Measurements from ENCODE around the gene TBC1D22B. TPM values are rescaled to one million over a fixed set of nuclear protein-coding genes. Genes with fewer than 3 reads are reported as not detected.
"Not testable (repeated sequence)": the region's sequence is repeated elsewhere in the genome, so short reads cannot be mapped to it uniquely, and the experiment has no call there.

The TBC1D22B gene
- total and polyA plus RNA-seq, 8 donors, result 3.5 to 16.3 (median 6.2) TPM

GRCh38 chr6:37331047-37331446 lies 73.5 kb downstream of the TBC1D22B start:
- no peak for TF ChIP-seq POLR2A (IDR thresholded peaks at IDR 0.05)
- TF ChIP-seq CTCF (IDR thresholded peaks at IDR 0.05), result no peak
- no peak for TF ChIP-seq POLR2AphosphoS5 (IDR thresholded peaks at IDR 0.05)
- TF ChIP-seq EP300 (IDR thresholded peaks at IDR 0.05), result no peak
- no peak overlapping the region for H3K4me3 ChIP-seq
- H3K27ac ChIP-seq, result no peak overlapping the region
- no peaks in the 10 kb centered on the region for H3K9me3 ChIP-seq
- intact Hi-C loops (cut with DNase I; ENCODE audit: low total_unique reads), result no loop called here
- H3K36me3 ChIP-seq, result peaks cover 5 to 47% (median 42%) of the 10 kb centered on the region in 4 donors
- H3K27me3 ChIP-seq, result no peaks in the 10 kb centered on the region
- H3K4me1 ChIP-seq, result no peaks in the 10 kb centered on the region
- DNase-seq, result no peak
- WGBS, 5 donors, result 89 to 99% (median 97%) methylated on average over 6 to 13 of the region's 13 CpGs

- intact Hi-C loops (cut with DNase I; ENCODE audit: low total_unique reads), result no loop called here
- WGBS, 5 donors, result 82 to 95% (median 92%) methylated on average over 1 of the region's 1 CpG
- Histone ChIP-seq H3K36me3 (peaks cover 5 to 47% (median 42%) of the 10 kb centered on the region in 4 donors), H3K9me3 (no peaks in the 10 kb centered on the region), H3K27ac (no peak overlapping the region), H3K27me3 (no peaks in the 10 kb centered on the region), H3K4me3 (no peak overlapping the region), H3K4me1 (no peaks in the 10 kb centered on the region)
- DNase-seq, result no peak
- TF ChIP-seq POLR2AphosphoS5 (IDR thresholded peaks at IDR 0.05), result no peak
- TF ChIP-seq CTCF (IDR thresholded peaks at IDR 0.05), result no peak
- TF ChIP-seq POLR2A (IDR thresholded peaks at IDR 0.05), result no peak
- no peak for TF ChIP-seq EP300 (IDR thresholded peaks at IDR 0.05)
Measured at GRCh38 chr6:37332894-37333293, 75.3 kb downstream of the TBC1D22B start.

DNA sequence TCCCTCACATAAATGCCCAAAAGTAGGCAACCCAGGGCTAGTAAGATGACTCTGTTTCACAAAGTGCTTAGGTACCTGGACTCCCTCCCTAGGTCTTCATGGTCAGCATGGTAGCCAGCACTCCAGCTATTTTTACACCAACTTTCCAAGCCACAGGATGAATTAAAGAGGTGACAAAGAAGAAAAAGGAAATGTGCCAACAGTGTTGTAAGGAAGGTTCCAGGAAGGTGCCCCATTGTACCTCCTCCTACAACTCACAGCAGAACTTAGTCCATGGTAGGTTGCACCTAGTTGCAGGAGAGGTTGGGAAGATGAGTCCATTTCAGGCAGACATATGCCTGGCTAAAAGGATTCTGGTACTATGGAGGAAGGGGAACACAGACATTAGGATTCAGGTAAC lies 76.5 kb downstream of the TBC1D22B start:
- TF ChIP-seq CTCF (IDR thresholded peaks at IDR 0.05) (no peak), POLR2A (IDR thresholded peaks at IDR 0.05) (no peak), EP300 (IDR thresholded peaks at IDR 0.05) (no peak), POLR2AphosphoS5 (IDR thresholded peaks at IDR 0.05) (no peak)
- no peak for DNase-seq
- Histone ChIP-seq H3K27ac (no peak overlapping the region), H3K27me3 (no peaks in the 10 kb centered on the region), H3K4me1 (no peaks in the 10 kb centered on the region), H3K4me3 (no peak overlapping the region), H3K9me3 (no peaks in the 10 kb centered on the region), H3K36me3 (peaks cover 5 to 42% (median 36%) of the 10 kb centered on the region in 4 donors)
- intact Hi-C loops (cut with DNase I; ENCODE audit: low total_unique reads), result no loop called here

- intact Hi-C loops (cut with DNase I; ENCODE audit: low total_unique reads); H3K9me3 ChIP-seq; H3K4me1 ChIP-seq; H3K27me3 ChIP-seq; H3K36me3 ChIP-seq; DNase-seq; H3K27ac ChIP-seq; H3K4me3 ChIP-seq: not testable (repeated sequence)
- 94 to 99% (median 95%) methylated on average over 3 of the region's 3 CpGs for WGBS, 5 donors
Measured at GRCh38 chr6:37338317-37338716, 80.7 kb downstream of the TBC1D22B start.

DNA sequence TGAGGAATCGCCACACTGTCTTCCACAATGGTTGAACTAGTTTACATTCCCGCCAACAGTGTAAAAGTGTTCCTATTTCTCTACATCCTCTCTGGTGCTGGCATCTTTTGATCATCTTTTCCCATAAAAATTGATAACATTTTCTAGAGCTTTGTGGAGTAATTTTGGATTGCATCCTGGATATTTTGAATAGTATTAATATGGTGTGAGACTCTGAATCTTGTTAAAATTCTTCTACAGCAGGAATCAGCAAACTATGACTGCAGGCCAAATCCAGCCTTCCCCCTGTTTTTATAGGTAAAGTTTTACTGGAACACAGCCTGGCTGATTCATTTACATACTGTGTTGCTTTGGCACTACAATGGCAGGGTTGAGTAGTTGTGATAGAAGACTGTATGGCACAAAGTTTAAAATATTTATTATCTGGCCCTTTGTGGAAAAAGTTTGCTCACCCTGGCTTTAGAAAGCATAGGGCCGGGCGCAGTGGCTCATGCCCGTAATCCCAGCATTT lies 81.2 kb downstream of the TBC1D22B start:
- no peaks in the 10 kb centered on the region for H3K9me3 ChIP-seq
- no peaks in the 10 kb centered on the region for H3K27me3 ChIP-seq
- no peak for TF ChIP-seq POLR2A (IDR thresholded peaks at IDR 0.05)
- no peak for TF ChIP-seq POLR2AphosphoS5 (IDR thresholded peaks at IDR 0.05)
- TF ChIP-seq CTCF (IDR thresholded peaks at IDR 0.05), result no peak
- H3K36me3 ChIP-seq, result no peaks in the 10 kb centered on the region
- H3K4me1 ChIP-seq, result no peaks in the 10 kb centered on the region
- intact Hi-C loops (cut with DNase I; ENCODE audit: low total_unique reads), result no loop called here
- 92 to 99% (median 94%) methylated on average over 5 of the region's 5 CpGs for WGBS, 5 donors
- no peak overlapping the region for H3K27ac ChIP-seq
- no peak for DNase-seq
- H3K4me3 ChIP-seq, result no peak overlapping the region
